ENCODE data around the gene PPP1R16B.

Gene PPP1R16B

GRCh38 chr20:38872491-38873049 lies 67.1 kb downstream of the PPP1R16B start:
- no peaks in the 10 kb centered on the region for H3K36me3 ChIP-seq (ENCODE audit: control insufficient read depth in 1 of 2, insufficient read depth in 2 of 2, low read length in 2 of 2)
- H4K91ac ChIP-seq (ENCODE audit: low read depth, low read length), result no peak overlapping the region
- H3K4me2 ChIP-seq (ENCODE audit: low read length), result no peak overlapping the region
- no peak overlapping the region for H3K4ac ChIP-seq (ENCODE audit: low read depth, low read length)
- no peak overlapping the region for H2AFZ ChIP-seq (ENCODE audit: insufficient read depth, low read length, poor library complexity)
- H3K23ac ChIP-seq (ENCODE audit: low read length), result no peak overlapping the region
- H2BK12ac ChIP-seq (ENCODE audit: low read length), result no peak overlapping the region
- no peaks in the 10 kb centered on the region for H3K27me3 ChIP-seq (ENCODE audit: insufficient read depth, low read length)
- H3K14ac ChIP-seq (ENCODE audit: low read length), result no peak overlapping the region
- no peaks in the 10 kb centered on the region for H3K4me1 ChIP-seq (ENCODE audit: control insufficient read depth in 1 of 2, insufficient read depth in 2 of 2, low read length in 2 of 2)
- H4K12ac ChIP-seq (ENCODE audit: low read depth, low read length), result no peak overlapping the region
- no peak overlapping the region for H2BK5ac ChIP-seq (ENCODE audit: low read depth, low read length, poor library complexity)
- H2AK5ac ChIP-seq (ENCODE audit: low read length), result no peak overlapping the region
- no peak overlapping the region for H2BK120ac ChIP-seq (ENCODE audit: insufficient read depth, low read length, poor library complexity)
- H3K27ac ChIP-seq (ENCODE audit: low read depth, low read length), result no peak overlapping the region
- no CpG with 5 or more reads among the region's 15 CpGs for WGBS (ENCODE audit: extremely low coverage, insufficient coverage, insufficient read length)
- no peak overlapping the region for H3K18ac ChIP-seq (ENCODE audit: low read length)
- no peak overlapping the region for H3K4me3 ChIP-seq (ENCODE audit: low read depth, low read length)
- no peak overlapping the region for H3K9ac ChIP-seq (ENCODE audit: low read length)
- no peak for DNase-seq
- no peaks in the 10 kb centered on the region for H3K79me2 ChIP-seq (ENCODE audit: control insufficient read depth, insufficient read depth, low read length, poor library complexity)
- H3K79me1 ChIP-seq (ENCODE audit: low read length), result no peaks in the 10 kb centered on the region
- no peaks in the 10 kb centered on the region for H3K9me3 ChIP-seq (ENCODE audit: insufficient read depth, low read depth, low read length)
- no peak overlapping the region for H4K8ac ChIP-seq (ENCODE audit: low read depth, low read length)

GRCh38 chr20:38873050-38873581 lies 67.6 kb downstream of the PPP1R16B start:
- Histone ChIP-seq H2AK5ac (ENCODE audit: low read length) (no peak overlapping the region), H3K14ac (ENCODE audit: low read length) (no peak overlapping the region)

DNA sequence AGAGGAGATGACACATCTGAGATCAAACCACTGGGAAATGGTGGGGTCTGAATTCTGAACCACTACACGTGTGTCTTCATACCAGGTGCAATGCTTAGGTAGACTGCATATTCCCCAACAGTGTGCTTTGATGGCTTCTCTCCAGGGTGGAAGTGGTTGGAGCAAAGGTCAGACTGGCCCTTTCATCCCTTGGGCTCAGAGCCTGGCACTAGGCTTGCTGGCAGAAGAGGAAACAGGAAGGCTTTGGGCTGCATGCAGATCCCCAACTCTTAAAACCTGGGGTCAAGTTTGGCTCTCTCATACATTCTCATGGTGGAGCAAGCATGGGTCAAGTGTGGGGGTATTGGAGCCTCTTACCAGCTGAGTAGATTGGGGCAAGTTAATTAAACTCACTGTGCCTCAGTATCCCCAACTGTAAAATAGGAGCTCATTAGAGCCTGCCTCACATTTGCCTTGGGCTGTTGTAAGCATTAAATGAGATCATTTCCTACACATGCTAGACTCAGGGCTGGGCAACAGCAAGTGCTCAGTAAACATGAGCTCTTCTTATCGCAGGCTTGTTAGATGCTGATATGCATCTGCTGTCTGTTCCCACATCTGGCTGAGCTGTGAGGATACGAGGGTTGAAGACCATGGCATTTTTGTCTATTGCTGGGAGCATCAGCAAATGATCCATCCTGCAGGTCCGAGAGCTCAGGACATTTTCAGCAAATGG lies 69.1 kb downstream of the PPP1R16B start:
- WGBS (ENCODE audit: extremely low coverage, insufficient coverage, insufficient read length), result no CpG with 5 or more reads among the region's 4 CpGs
- Histone ChIP-seq H2BK12ac (ENCODE audit: low read length) (no peak overlapping the region), H2AK5ac (ENCODE audit: low read length) (no peak overlapping the region), H2AFZ (ENCODE audit: insufficient read depth, low read length, poor library complexity) (no peak overlapping the region), H3K4me2 (ENCODE audit: low read length) (no peak overlapping the region), H3K9ac (ENCODE audit: low read length) (no peak overlapping the region), H3K27ac (ENCODE audit: low read depth, low read length) (no peak overlapping the region), H3K4ac (ENCODE audit: low read depth, low read length) (no peak overlapping the region), H3K14ac (ENCODE audit: low read length) (no peak overlapping the region), H3K9me3 (ENCODE audit: insufficient read depth, low read depth, low read length) (no peaks in the 10 kb centered on the region), H4K12ac (ENCODE audit: low read depth, low read length) (no peak overlapping the region), H4K8ac (ENCODE audit: low read depth, low read length) (no peak overlapping the region), H3K36me3 (ENCODE audit: control insufficient read depth in 1 of 2, insufficient read depth in 2 of 2, low read length in 2 of 2) (no peaks in the 10 kb centered on the region), H2BK5ac (ENCODE audit: low read depth, low read length, poor library complexity) (no peak overlapping the region), H3K23ac (ENCODE audit: low read length) (no peak overlapping the region), H3K4me3 (ENCODE audit: low read depth, low read length) (no peak overlapping the region), H3K27me3 (ENCODE audit: insufficient read depth, low read length) (no peaks in the 10 kb centered on the region), H3K4me1 (ENCODE audit: control insufficient read depth in 1 of 2, insufficient read depth in 2 of 2, low read length in 2 of 2) (no peaks in the 10 kb centered on the region), H3K79me2 (ENCODE audit: control insufficient read depth, insufficient read depth, low read length, poor library complexity) (no peaks in the 10 kb centered on the region), H3K18ac (ENCODE audit: low read length) (no peak overlapping the region), H3K79me1 (ENCODE audit: low read length) (no peaks in the 10 kb centered on the region), H4K91ac (ENCODE audit: low read depth, low read length) (no peak overlapping the region), H2BK120ac (ENCODE audit: insufficient read depth, low read length, poor library complexity) (no peak overlapping the region)
- peak in 1 of 2 donors; percentile 22 for DNase-seq

More at GRCh38 chr20:38873050-38873581, 67.6 kb downstream of the PPP1R16B start:
- H3K9me3 ChIP-seq (ENCODE audit: insufficient read depth, low read depth, low read length), result no peaks in the 10 kb centered on the region
- H3K4me2 ChIP-seq (ENCODE audit: low read length), result no peak overlapping the region
- H3K18ac ChIP-seq (ENCODE audit: low read length), result no peak overlapping the region
- H3K79me2 ChIP-seq (ENCODE audit: control insufficient read depth, insufficient read depth, low read length, poor library complexity), result no peaks in the 10 kb centered on the region
- H4K12ac ChIP-seq (ENCODE audit: low read depth, low read length), result no peak overlapping the region
- H3K79me1 ChIP-seq (ENCODE audit: low read length), result no peaks in the 10 kb centered on the region
- no peak overlapping the region for H3K9ac ChIP-seq (ENCODE audit: low read length)
- no peak overlapping the region for H3K27ac ChIP-seq (ENCODE audit: low read depth, low read length)
- H4K91ac ChIP-seq (ENCODE audit: low read depth, low read length), result no peak overlapping the region
- no peak overlapping the region for H3K4ac ChIP-seq (ENCODE audit: low read depth, low read length)
- no peak overlapping the region for H2AFZ ChIP-seq (ENCODE audit: insufficient read depth, low read length, poor library complexity)
- H3K36me3 ChIP-seq (ENCODE audit: control insufficient read depth in 1 of 2, insufficient read depth in 2 of 2, low read length in 2 of 2), result no peaks in the 10 kb centered on the region
- H3K27me3 ChIP-seq (ENCODE audit: insufficient read depth, low read length), result no peaks in the 10 kb centered on the region
- H3K4me1 ChIP-seq (ENCODE audit: control insufficient read depth in 1 of 2, insufficient read depth in 2 of 2, low read length in 2 of 2), result no peaks in the 10 kb centered on the region
- no peak overlapping the region for H2BK12ac ChIP-seq (ENCODE audit: low read length)
- WGBS (ENCODE audit: extremely low coverage, insufficient coverage, insufficient read length), result no CpG with 5 or more reads among the region's 12 CpGs
- H3K4me3 ChIP-seq (ENCODE audit: low read depth, low read length), result no peak overlapping the region
- no peak overlapping the region for H4K8ac ChIP-seq (ENCODE audit: low read depth, low read length)
- H3K23ac ChIP-seq (ENCODE audit: low read length), result no peak overlapping the region
- H2BK5ac ChIP-seq (ENCODE audit: low read depth, low read length, poor library complexity), result no peak overlapping the region
- DNase-seq, result no peak
- no peak overlapping the region for H2BK120ac ChIP-seq (ENCODE audit: insufficient read depth, low read length, poor library complexity)

GRCh38 chr20:38875175-38875993 lies 69.9 kb downstream of the PPP1R16B start:
- Histone ChIP-seq H3K9me3 (ENCODE audit: insufficient read depth, low read depth, low read length) (no peaks in the 10 kb centered on the region), H2BK12ac (ENCODE audit: low read length) (no peak overlapping the region), H3K27ac (ENCODE audit: low read depth, low read length) (no peak overlapping the region), H2AFZ (ENCODE audit: insufficient read depth, low read length, poor library complexity) (no peak overlapping the region), H3K18ac (ENCODE audit: low read length) (no peak overlapping the region), H2BK120ac (ENCODE audit: insufficient read depth, low read length, poor library complexity) (no peak overlapping the region), H2AK5ac (ENCODE audit: low read length) (no peak overlapping the region), H3K4me1 (ENCODE audit: control insufficient read depth in 1 of 2, insufficient read depth in 2 of 2, low read length in 2 of 2) (no peaks in the 10 kb centered on the region), H3K4me3 (ENCODE audit: low read depth, low read length) (no peak overlapping the region), H3K9ac (ENCODE audit: low read length) (no peak overlapping the region), H2BK5ac (ENCODE audit: low read depth, low read length, poor library complexity) (no peak overlapping the region), H3K36me3 (ENCODE audit: control insufficient read depth in 1 of 2, insufficient read depth in 2 of 2, low read length in 2 of 2) (no peaks in the 10 kb centered on the region), H3K4ac (ENCODE audit: low read depth, low read length) (no peak overlapping the region), H4K91ac (ENCODE audit: low read depth, low read length) (no peak overlapping the region), H3K4me2 (ENCODE audit: low read length) (no peak overlapping the region), H4K8ac (ENCODE audit: low read depth, low read length) (no peak overlapping the region), H3K79me1 (ENCODE audit: low read length) (no peaks in the 10 kb centered on the region), H3K23ac (ENCODE audit: low read length) (no peak overlapping the region), H3K14ac (ENCODE audit: low read length) (no peak overlapping the region), H3K79me2 (ENCODE audit: control insufficient read depth, insufficient read depth, low read length, poor library complexity) (no peaks in the 10 kb centered on the region), H4K12ac (ENCODE audit: low read depth, low read length) (no peak overlapping the region), H3K27me3 (ENCODE audit: insufficient read depth, low read length) (no peaks in the 10 kb centered on the region)
- DNase-seq, result no peak
- no CpG with 5 or more reads among the region's 11 CpGs for WGBS (ENCODE audit: extremely low coverage, insufficient coverage, insufficient read length)

All from trophoblast cell (in vitro differentiated cells and primary cell).